GM21390 (cell line): Measurements from ENCODE around the gene ANKRD53.
"Not testable (repeated sequence)": the region's sequence is repeated elsewhere in the genome, so short reads cannot be mapped to it uniquely, and the experiment has no call there.

Experiments used
- ATAC-seq: cut with Tn5 transposase; IDR thresholded peaks from one replicate; pipeline ENCODE4 v1.9.1; 2021; ENCODE audit not compliant: unreplicated experiment

ANKRD53 gene

DNA sequence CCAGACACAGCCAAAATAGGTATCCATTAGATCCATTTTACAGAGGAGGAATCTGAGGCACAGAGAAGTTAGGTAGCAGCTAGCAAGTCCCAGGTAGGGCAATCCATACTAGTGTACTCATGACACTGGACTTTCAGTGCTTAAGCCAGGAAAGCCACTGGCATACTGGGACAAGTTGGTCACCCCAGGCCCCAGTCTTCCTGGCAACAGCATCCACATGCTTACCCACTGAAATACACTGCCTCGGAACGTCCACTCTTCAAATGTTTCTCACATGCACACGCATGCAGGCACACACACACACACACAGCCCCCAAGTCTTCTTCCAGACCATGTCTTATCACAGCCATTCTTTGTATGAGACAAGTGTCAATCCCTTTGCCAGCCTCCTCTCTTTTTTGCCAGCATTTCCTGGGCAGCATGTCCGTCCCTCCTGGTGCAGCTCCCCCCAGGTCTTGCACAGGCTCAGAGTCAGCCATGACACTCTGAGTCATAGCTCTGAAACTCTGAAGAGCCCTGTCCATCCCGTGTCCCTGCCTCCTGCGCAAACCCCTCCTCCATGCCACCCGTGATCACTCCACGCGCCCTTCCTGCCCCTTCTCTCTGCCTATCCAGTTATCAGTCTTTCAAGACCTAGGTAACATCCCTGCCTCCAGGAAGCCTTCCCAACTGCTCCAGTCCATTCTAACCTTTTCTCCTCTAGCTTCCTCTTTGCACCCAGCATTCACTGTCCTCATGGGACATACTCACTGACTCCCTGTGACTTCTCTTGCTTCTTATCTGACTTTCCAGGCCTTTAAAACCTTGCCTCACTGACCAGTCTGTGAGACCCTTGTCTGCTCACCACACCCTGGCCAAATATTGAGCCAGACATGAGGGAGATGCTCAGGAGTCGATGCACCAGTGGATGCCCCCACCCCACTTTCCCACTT lies 27.1 kb downstream of the ANKRD53 start:
- ATAC-seq: no peak

DNA sequence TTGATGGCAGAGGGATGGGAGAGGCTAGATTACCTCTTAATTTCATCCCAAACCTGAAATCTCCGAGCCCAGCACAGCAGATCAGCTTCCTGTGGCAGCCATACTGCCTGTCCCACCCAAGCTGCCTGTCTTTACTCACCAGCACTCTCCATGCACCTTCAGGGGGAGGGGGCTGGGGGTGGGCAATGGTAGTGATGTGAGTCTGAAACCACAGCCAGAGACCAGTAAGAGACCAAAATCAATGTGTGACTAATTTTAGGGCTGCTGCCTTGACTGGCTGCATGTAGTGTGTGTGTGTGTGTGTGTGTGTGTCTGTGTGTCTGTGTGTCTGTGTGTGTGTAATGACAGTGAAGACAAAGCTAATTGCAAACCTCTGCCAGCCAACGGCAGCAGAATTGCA lies 27.9 kb downstream of the ANKRD53 start:
- no peak for ATAC-seq

DNA sequence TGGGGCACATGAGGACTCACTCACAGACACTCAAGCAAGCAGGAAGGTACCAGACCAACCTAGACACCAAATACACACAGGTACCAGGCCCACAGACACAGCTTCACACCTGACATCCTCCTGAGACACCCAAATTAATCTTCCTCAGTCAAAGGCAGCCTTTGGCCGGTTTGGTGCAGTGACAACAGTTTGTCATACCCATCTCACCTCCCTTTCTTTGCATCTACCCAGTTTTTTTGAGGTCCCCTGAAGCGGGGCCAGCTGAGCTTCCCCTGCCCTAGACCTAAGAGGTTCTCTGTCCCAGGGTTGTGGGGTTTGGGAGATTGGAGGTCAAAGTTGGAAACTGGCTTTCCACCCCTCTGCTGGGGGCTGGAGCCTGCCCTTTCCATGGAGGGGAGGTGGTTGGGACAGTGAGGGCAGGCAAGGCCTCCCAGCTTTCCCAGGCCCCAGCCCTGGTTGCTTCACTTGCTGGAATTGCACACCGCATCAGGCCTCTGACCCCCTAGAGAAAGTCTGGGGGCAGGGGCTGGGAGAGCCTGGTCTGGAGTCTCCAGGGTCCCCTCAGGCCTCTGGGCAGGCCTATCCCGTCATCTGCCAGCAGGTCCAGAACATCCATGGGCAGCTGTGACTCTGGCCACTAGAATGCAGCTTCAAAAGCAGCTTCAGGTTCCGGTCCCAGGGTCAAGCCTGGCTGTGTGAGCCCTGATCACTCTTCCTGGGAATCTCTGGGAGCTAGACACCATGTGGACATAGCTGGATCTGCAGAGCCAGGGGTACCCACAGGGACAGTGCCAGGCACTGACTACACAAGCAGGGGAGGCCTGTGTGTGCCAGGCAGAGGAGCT lies 28.7 kb downstream of the ANKRD53 start:
- ATAC-seq: no peak

DNA sequence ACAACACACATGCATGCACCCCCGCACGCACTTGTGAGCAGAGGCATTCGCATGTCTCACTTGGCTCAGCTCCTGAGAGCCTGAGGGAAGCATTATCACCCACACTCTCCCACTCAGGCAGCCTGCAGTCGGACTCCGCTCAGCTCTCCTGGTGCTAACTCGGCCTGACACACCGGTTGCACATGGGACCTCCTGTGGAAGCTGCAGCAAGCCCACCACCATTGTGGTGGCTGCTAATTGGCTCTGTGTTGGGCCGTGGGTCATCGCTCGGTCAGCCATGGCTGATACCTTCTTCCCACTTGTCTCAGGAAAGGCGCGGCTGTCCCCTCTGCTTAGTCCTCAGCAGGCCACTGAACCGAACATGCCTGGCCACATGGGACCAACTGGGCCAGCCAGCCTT lies 29.9 kb downstream of the ANKRD53 start:
- ATAC-seq: no peak

GRCh38 chr2:71011786-71012185 lies 33.4 kb downstream of the ANKRD53 start:
- not testable (repeated sequence) for ATAC-seq

DNA sequence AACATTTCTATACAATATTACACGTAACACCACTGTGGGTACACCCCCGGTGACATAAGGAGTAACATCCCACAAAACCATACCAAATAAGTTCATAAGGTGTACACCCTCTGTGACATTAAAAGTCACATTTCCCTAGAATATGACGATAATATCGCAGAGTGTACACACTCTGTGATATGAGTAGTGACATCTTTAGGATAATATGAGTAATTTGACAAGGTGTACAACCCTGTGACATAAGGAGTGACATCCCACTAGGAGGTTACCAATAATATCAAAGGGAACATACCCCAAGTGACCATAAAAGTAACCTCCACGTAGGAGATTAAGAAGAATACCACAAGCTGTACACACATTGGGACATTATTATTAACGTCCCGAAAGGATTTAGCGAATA lies 40.2 kb downstream of the ANKRD53 start:
- no peak for ATAC-seq

- not testable (repeated sequence) for ATAC-seq
These were observed 41.6 kb downstream of the ANKRD53 start for GRCh38 chr2:71019989-71020388.

DNA sequence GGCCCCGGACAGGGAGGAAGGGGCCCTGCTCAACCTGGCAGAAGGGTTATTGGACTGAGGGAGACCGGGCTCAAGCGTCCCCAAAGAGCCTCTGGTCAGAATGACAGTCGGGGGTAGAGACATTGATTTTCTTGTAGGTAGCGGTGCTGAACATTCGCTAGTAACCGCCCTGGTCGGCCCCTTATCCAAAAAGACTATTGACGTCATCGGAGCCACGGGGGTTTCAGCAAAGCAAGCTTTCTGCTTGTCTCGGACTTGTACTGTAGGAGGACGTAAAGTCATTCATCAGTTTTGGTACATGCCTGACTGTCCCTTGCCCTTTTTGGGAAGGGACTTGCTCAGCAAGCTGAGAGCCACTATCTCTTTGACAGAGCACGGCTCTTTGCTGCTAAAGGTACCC lies 43.0 kb downstream of the ANKRD53 start:
- ATAC-seq: not testable (repeated sequence)

DNA sequence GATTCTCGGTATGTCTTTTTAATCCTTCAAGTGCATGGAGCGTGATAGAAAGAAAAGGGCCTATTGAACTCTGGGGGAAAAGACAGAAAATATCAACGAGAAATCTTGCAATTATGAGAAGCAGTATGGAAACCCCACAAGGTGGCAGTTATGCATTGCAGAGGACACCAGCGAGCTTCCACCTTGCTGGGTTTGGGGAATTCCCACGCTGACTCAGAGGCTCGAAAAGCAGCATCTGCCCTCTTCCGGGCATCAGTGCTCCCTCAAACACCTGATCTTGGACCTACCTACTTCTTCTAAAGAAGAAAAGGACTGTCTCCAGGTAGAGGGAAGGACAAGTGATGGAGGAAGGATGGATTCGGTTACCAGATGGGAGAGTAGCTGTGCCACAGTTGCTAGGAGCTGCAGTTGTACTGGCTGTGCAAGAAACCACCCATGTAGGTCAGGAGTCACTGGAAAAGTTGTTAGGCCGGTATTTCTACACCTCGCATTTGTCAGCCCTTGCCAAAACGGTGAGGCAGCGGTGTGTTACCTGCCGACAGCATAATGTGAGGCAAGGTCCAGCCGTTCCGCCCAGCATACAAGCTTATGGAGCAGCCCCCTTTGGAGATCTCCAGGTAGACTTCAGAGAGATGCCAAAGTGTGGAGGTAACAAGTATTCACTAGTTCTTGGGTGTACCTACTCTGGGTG lies 45.3 kb downstream of the ANKRD53 start:
- ATAC-seq: not testable (repeated sequence)
